NCI-H2196 treated with DMSO at 0.1 percent for 48 hours (cell line): ENCODE results near the gene DHRS12.
A peak's percentile ranks its signal among the peaks of the same experiment; 100 is the strongest.

Experiments used
- DNase-seq: peaks from one replicate; lab custom pipeline; 2025; ENCODE audit not compliant: unreplicated experiment; lab: John Stamatoyannopoulos, UW

The DHRS12 gene, protein sequence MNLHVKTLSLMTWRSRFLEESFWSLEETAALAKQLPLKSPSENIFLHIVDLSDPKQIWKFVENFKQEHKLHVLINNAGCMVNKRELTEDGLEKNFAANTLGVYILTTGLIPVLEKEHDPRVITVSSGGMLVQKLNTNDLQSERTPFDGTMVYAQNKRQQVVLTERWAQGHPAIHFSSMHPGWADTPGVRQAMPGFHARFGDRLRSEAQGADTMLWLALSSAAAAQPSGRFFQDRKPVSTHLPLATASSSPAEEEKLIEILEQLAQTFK

DNA sequence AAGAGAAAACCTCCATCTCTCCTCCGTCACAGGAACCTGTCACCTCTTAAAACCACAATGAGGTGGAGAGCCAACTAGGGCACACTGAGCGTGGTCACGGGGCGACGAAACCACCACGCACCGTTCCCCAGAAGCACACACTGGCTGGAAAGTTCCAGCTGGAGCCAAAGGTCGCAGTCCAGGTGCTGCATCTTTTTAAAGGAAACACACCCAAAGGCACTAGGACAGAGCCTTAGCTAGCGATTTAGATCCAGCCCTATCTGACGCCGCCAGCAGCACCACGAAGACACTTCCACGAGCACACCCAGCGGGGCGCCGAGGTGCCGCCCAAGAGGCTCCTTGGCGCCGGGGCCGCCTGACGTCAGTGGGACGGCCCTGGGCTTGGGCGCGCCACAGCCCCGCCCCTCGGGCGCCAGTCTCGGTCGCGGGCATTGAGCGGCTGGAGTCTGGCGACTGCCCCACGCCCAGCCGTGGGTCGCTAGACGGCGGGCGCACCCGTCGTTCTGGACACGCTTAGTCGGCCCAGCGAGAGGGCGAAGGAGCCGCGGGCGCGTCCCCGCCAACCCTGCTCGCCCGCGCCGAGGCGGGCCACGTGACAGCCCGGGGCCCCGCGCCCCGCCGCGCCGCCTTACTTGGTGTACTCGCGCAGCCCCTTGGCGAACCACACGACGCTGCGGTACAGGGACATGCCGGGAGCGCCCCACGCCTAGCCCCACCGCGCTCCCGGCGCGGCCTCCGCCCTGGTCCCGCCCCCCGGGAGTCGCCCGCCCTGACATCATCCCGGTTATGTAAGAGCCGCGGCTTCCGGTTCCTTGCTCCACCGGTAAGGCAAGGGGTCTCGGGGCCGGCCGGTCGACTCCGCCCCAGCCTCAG lies at the start of gene DHRS12:
Gene DHRS12, minus strand, starts transcription at position 742 of the 873 bp plus-strand sequence. CDS start 4,504 bp downstream, outside the sequence.
- peak; percentile 11 for DNase-seq

DNA sequence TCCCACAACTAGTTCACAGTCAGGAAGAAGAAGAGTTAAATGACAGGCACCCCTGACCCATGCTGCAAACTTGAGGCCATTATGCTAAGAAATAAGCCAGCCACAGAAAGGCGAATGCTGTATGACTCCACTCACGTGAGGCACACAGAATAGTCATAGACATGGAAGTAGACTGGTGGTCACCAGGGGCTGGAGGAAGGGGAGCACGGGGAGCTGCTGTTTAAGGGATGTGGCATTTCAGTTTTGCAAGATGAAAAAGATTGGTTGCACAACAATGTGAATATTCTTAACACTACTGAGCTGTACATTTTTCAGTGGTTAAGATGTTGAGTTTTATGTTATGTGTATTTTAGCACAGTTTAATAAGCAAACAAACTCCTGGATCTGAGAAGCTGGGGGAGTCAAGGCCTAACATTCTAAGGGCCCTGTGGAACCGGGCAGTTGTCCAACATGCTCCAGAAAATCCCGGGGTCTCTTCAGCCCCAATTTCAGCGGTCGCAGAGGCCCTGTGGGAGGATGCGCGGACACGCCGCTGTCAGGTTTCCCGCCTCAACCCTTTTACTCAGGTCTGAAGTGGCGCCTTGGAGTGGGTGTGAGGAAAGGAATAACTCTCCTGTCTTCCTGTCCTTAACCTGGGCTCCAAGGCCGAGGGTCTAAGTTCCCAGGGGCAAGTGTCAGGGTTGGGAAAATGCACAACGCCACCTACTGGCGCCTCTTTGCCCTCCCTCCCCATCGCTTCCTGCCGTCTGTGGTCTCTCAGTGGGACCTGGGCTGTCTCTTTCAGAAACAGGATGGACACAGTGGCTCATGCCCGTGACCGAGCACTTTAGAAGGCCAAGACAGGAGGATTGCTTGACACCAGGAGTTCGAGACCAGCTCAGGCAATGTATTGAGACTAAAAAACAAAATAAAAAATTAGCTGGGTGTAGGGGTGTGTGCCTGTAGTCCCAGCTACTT lies 45.5 kb upstream of the DHRS12 start:
- no peak for DNase-seq

DNA sequence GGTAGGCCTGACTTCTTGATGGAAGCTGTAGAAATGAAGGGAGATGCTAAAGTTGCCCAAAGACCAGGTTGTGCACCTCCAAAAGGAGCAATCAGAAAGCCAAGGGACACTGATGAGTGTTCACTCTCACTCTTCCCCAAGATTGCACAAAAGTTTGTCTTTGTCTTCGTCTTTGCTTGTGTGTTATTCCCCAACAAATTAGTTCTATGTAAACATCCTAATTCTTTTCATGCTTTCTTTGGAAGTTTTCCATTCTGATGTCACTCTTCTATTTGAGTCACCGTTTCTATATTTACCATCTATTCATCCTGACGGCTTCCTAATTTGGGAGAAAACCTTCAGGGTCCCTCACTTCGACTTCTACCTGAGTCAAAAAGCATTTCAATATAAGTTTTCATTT lies 44.7 kb upstream of the DHRS12 start:
- no peak for DNase-seq

DNA sequence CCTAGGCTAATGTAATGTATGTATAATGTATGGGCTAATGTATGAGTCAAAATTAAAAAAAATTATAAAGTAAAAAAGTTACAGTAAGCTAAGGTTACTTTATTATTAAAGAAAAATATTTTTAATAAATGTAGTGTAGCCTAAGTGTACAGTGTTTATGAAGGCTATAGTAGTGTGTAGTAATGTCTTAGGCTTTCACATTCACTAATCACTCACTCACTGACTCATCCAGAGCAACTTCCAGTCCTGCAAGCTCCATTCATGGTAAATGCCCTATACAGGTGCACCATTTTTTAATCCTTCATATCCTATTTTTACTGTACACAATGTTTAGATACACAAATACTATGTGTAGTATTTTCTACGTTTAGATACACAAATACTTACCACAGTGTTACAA lies 42.8 kb upstream of the DHRS12 start:
- no peak for DNase-seq

DNA sequence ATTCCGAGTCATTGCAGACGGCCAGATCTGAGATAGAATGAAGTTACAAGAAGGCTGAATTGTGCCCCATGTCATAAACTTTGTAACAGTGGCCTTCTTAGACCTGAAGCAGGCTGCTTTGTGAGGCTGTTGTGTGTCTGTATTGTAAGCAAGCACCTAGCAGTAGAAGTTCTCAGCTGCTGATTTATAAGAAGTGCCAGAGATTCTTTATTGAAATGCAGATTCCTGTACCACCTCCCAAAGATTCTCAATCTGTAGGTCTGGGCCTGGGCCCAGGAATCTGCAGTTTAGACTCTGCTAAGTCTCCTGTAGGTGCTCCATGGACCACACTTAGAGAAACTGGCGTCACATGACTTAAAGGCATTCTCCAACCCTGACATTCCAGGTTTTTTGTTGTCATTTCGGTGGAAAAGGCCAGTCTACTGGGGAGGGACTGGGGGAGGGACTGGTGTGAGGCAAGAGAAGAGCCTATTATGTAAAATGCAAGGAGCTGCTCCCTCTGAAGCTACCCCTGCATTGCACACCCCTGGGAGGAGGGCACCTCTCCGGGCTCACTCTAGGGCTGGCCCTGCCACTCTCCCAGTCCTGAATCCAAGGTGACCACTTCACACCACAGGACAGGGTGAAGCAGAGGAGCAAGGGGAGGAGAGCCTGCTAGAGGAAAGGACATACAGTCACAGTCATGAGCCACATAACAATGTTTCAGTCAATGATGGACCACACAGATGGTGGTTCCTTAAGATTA lies 41.8 kb upstream of the DHRS12 start:
- no peak for DNase-seq

DNA sequence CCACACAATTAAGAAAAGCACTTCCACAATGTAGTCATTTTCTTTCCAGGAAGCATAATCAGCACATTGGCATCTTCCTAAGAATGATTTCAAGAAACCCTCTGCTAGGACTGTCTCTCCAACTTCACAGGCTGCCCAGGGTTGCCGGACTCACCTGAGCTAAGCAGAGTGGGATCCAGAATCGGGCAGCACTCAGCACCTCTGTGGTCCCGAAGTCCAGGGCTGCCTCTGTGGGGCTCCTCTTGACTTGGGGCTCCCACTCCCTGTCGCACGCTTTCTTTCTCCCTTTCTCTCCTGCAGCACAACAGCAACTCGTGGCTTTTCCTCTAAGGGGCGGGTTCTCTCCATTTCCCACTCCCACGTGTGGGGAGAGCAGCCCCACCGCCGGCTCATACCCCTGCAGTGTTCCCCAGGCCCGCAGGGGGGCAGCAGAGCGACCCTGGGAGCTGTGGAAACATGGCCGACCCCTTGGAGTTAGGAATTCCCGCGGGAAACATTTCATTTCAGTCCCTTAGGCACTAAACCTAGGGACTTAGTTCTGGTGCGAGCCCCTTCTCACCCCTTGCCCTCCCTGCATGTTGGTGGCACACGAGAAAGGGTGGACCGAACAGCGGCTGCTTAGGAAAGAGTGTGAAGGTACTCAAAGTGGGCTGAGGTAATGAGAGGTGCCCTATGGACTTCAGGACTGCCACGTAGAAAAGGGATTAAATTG lies 41.1 kb upstream of the DHRS12 start, which contains the start of gene TMEM272:
Gene TMEM272, minus strand, starts transcription at position 316 of the 712 bp plus-strand sequence. CDS start 6,647 bp downstream, outside the sequence.
- no peak for DNase-seq

DNA sequence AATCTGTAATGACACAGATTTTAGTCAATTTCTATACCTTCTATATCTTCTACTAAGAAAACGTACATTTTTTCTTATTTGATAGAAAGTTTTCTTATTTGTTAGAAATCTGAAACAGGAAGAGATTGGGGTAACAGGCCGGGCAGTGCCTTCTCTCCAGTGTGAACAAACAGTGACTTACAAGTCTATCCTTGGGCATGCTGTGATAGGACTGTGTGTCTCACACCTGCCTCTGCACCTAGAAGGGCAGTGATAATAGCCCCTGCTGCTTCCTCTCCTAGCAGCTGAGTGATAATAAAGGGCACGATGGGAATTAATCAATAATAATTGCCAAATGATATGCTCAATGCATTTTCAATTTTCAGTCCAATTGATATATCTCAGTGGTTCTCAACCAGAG lies 39.6 kb upstream of the DHRS12 start:
- no peak for DNase-seq

DNA sequence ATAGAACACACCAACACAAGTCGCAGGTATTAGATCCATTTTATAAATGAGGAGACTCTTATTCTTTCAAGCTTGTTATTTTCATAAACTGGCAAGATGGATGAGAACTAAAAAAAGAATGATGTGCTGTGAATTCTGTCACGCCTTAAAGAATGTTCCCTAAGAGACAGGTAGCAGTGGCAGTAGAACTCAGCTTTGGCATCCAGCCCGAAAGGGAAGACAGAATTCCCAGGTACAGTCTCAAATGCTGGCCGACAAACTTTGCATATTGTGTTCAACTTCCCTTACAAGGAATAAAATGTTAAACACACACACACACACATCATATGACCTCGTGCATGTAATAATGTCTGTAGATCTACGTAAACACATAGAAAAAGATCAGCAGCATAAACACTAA lies 37.8 kb upstream of the DHRS12 start:
- DNase-seq: no peak

DNA sequence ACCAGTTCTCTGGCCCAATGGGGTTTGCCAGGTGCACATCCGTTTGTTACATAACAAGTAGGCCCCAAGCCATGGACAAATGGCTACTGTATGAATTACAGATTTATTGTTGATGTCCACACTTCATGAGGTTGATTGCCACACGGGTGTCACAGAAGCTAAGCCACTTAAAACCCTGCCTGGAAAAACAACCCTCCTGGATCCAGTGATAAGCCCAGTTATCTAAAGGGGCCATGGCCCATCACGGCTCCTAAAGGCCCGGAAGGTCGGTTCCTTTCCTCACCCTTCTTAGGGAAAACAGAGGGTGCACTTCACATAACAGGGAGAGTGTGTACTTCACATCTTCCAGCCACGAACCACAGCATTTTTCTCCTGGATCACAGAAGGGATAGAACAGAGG lies 37.0 kb upstream of the DHRS12 start:
- DNase-seq: no peak

DNA sequence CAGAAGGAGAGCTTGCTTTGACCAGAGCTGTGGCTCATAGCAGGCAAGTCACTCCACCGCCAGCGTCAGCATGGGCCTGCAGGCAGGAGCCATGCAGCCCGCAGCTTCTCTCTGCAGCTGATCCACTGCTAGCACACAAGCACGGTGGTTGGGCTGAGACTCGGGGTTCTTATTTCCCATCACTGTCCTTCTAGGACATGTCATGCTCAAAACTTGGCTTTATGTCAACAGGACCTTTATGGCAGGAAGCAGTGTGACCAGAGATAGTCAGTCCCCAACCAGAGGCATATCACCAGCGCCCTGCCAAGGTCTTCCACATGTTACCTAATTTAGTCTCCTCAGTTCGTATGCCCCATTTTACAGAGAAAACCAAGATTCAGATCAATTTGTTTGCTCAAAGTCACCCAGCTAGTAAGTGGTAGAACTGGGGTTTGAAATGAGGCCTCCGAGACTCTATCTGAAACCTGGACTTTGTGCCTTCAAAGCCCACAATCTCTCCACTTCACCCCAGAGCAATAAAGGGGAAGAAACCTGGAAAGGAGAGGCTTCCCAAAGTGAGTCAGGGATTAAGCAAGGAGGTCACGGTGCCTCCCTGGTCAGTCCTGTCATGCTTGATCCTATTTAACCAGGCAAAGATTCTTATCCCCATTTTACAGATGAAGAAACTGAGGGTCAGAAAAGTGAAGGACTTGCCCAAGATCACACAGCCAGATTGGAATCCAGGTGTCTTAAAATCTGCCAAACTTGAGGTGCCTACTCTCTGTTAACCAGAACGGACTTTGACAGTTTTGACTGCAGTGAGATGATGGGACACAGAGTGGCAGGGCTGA lies 36.0 kb upstream of the DHRS12 start:
- DNase-seq: no peak

DNA sequence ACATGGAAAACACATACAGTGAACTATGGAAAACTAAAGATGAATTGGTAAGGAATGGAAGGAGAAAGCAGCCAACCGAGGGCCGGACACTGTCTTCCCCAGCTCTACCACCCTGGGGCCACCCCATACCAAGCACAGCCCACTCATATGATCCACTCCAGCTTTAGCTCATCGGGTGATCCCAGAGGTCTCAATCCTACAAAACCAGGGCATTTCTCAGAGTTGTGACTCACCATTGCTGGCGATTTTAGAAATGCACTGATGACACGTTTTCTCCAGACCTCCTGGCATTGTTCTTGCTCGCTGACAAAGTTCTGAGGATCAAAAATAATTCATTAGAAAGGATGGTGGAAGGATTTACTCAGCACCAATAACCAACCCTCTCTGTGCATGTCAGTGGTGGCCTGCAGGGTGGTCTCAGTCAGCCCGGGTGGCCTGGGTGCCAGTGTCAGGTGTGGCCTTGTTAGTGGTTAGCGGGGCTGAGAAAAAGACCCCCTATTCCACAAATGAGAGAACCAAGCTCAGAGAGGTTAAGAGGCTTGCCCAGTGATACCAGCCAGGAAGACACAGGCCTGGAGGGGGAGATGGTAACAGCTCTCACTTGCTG lies 34.4 kb upstream of the DHRS12 start:
- no peak for DNase-seq

DNA sequence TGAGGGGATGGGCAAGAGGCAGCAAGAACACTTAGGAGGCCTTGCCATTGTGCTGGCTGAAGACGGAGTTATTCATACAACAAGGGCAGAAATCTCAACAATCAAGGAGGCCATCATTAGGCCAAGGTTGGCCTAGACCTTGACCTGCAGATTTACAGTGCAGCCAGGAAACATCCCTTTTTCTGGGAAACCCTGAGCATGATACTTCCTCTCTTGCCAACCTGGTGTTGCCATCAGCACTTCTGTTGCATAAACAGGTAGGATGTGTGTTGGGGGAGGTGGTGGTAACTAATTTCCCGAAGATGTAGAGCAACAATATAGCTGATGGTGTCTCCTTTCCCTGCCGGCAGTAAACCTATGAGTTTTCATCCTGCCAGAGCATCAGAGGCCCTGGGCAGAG lies 33.1 kb upstream of the DHRS12 start:
- no peak for DNase-seq

DNA sequence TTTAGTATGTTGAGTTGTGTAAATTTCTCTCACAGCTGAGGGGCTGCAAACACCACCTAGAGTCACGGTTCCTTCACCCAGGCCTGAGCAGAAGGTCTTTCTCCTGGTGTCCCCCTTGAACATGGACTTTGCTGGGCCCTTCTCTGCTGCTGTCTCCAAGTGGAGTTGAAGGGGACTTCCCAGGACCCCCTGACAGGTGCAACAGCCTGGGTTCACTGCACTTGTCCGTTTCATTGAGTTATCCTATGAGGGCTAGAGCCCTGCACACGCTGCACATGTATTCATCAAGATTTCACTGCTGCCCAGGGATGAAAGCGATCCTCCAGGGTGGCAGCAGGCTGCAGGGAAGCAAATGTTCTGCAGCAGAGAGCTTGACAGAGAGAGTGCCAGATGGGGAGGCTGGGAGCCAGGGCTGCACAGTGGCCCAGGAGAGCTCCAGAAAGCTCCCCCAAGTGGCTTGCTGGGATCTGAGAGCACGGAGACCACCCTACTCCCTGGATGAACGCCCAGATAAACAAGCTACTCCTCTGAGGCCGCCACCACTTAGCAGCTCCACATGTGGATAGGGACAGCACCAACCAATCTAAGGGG lies 30.7 kb upstream of the DHRS12 start:
- no peak for DNase-seq

DNA sequence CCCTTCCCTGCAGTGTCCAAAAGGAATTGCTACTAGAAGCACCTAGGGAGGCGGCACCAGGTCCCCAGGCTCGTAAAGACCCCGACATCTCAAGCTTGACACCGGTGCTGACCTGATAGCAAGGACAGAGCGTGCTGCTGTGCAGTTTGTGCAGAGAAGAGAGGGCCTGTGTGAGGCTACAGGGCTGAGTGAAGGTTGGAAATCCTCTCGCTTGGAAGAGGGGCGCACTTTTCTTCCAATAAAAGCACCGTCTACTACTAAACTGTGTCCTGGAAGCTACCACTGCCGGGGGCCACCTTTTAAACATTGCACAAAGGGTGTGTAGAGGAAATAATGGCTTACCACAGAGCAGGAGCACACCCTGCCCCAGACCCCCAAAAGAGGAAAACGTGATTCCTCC lies 30.0 kb upstream of the DHRS12 start:
- DNase-seq: no peak

DNA sequence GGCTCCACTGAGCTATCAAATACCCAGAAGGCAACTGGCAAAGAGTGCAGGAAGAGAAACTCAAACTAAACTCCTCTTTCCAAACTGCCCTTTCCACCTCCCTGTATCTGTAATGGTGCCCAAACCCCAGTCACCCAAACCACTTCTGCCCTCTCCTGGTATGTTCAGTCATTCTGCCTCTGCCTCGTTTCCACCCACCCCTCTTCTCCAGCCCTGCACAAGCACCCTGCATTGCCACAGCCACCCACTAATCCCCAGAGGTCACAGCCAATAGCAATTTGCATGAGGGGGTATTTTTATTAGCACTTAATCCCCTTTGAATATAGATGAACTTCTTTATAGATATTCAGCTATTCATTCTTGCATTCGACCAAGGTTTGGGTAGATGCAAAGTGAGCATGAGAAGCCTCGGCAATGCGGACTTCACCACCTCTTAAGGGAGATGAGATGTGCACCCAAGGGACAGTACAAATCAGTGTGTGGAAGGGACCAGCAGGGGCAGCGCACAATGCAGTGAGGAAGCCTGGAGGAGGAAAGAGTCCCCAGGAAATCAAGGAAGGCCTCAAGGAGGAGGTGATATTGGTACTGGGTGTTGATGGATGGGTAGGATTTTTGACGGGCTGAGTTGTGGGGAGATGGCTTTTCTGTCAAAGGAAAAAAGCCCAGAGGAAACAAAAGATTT lies 28.6 kb upstream of the DHRS12 start:
- DNase-seq: no peak

DNA sequence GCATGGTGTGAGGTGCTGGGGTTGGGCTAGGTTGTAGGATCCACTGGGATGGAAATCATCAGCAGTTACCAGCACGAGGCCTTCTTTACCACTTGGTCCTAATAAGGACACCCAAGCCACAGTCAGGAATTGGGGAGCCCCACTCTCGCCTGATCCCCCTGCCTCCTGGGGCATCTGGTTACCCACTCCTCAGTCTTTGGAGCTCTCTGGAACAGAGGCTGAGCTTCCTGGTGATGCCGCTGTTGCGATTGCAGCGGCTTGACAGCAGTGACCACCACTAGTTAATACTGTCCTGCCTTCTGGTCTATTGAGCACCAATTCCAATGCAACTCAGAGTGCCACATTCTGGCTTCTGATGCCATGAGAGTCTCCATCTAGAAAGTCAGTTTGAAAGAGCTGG lies 27.6 kb upstream of the DHRS12 start:
- DNase-seq: no peak

DNA sequence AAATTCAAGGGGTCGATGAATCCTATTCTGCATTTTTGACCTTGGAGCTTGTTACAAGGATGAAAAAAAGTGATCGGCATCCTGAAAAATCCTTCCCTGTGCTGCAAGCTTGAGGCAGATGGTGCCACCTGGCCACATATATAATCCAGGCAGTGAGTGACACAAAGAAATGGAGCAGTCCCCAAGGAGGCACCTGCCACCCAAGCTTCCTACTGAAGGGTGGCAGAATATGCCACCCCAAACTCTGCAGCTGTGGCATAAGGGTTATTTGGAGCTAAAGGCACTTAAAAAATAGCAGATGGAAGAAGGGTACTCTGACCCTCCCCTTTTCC lies 25.6 kb upstream of the DHRS12 start:
- no peak for DNase-seq
